Measurements from ENCODE around the gene NFKBIE. TPM values are rescaled to one million over a fixed set of nuclear protein-coding genes. Genes with fewer than 3 reads are reported as not detected.

Gene NFKBIE
- total and polyA plus RNA-seq, 2 of the 13 experiments (the other 11 are each of a cell fraction or from before 2014, with no cell fraction given) = 6.7 to 14.5 TPM

- TF ChIP-seq ZNF646 (CRISPR knock-in tag; IDR thresholded peaks at IDR 0.05) = no peak
- TF ChIP-seq ZBTB37 (CRISPR knock-in tag; IDR thresholded peaks at IDR 0.05) = no peak
- TF ChIP-seq CREM (IDR thresholded peaks at IDR 0.05) = no peak
- TF ChIP-seq CREM (CRISPR knock-in tag; IDR thresholded peaks at IDR 0.05) = no peak
- no peak for TF ChIP-seq FOXP1 (IDR thresholded peaks at IDR 0.05)
- TF ChIP-seq FOXP1 (CRISPR knock-in tag; IDR thresholded peaks at IDR 0.05) = no peak
- no peak for TF ChIP-seq SSRP1 (CRISPR knock-in tag; IDR thresholded peaks at IDR 0.05)
- no peak for TF ChIP-seq KLF15 (CRISPR knock-in tag; IDR thresholded peaks at IDR 0.05; ENCODE audit: borderline replicate concordance)
- peak; percentile 55; the same call in 1 of the 2 replicates for TF ChIP-seq SAFB2 (CRISPR knock-in tag; IDR thresholded peaks at IDR 0.05; ENCODE audit: borderline replicate concordance, low read depth)
- TF ChIP-seq PAF1 (CRISPR knock-in tag; IDR thresholded peaks at IDR 0.05) = no peak
- no peak for TF ChIP-seq MIER2 (CRISPR knock-in tag; IDR thresholded peaks at IDR 0.05)
- TF ChIP-seq ZNF550 (CRISPR knock-in tag; IDR thresholded peaks at IDR 0.05; ENCODE audit: borderline replicate concordance) = no peak; the same call in 1 of the 2 replicates
- 0 out of 2 replicates have a peak, but pooled peaks have one; percentile 37 for TF ChIP-seq WIZ (CRISPR knock-in tag; IDR thresholded peaks at IDR 0.05)
- peak; percentile 8; the same call in 1 of the 2 replicates for TF ChIP-seq ZNF710 (CRISPR knock-in tag; IDR thresholded peaks at IDR 0.05; ENCODE audit: borderline replicate concordance)
- peak; percentile 77 for TF ChIP-seq PATZ1 (CRISPR knock-in tag; IDR thresholded peaks at IDR 0.05)
- TF ChIP-seq ZFP41 (CRISPR knock-in tag; IDR thresholded peaks at IDR 0.05; ENCODE audit: borderline replicate concordance) = no peak
- TF ChIP-seq ZNF691 (CRISPR knock-in tag; IDR thresholded peaks at IDR 0.05; ENCODE audit: borderline replicate concordance, low read depth) = peak; percentile 31; the same call in 1 of the 2 replicates
These were observed 41.9 kb downstream of the NFKBIE start, which contains the start of gene SLC29A1 (continued) for GRCh38 chr6:44223319-44224028.

All from HepG2 (cell line).